ENCODE data around the gene GAS2L2. TPM values are rescaled to one million over a fixed set of nuclear protein-coding genes. Genes with fewer than 3 reads are reported as not detected.

The GAS2L2 gene
- total RNA-seq, 1 donor from 2014 or later = not detected

DNA sequence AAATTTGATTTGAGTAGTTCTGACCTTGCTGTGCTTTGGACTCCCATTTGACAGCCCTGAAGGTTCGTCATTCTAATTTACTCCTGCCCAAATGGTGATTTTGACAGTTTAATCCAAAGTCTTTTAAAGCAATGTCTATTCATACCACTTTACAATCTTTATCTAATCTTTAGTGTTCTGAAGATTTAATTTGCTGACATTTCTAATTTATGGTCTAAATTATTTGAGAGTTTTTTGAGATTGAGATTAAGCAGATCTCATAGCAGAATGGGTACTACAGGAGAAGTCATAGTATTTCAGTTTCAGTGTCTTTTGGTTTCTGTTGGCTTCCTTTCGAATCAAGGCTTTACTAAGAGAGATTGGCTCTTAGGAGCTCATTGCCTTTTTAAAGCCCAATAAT lies 54.2 kb downstream of the GAS2L2 start:
- DNase-seq (ENCODE audit: low read depth, low spot score) = no peak

DNA sequence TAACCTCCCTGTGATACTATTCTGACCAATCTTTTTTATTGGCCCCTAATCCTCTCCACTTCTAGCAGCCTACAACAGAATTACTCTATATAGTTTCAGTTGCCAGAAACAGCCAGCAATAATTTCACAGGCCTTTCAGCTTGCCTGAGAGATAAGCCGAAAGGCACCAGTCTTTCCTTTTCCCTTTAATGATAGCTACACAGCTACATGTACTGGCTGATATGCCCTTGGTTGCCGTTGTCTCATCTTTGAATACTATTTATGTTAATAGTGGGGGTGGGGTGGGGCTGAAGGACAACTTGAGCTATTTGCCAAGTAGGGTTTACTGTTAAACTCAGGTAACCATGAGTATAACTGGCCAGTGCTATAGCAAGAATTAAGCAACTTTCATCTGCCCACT lies 57.4 kb downstream of the GAS2L2 start:
- DNase-seq (ENCODE audit: low read depth, low spot score) = no peak

DNA sequence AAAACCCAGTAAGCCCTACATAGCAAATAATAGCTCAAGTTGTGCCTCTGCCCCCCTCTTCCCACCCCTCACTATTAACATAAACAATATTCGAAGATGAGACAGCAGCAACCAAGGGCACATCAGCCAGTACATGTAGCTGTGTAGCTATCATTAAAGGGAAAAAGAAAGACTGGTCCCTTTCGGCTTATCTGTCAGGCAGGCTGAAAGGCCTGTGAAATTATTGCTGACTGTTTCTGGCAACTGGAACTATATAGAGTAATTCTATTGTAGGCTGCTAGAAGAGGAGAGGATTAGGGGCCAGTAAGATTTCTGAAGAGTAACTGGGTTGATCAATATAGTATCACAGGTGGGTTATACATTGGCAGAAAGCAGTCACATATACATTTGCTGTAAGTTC lies 58.1 kb downstream of the GAS2L2 start:
- no peak for DNase-seq (ENCODE audit: low read depth, low spot score)

Other genes starting within 250 kb of the GAS2L2 start
- 0.04 and 0.07 TPM in 2 replicates for gene SLFN12L, start 215.6 kb downstream of the GAS2L2 start, total RNA-seq
- not detected in 2 replicates for gene SLFN14, start 192.4 kb downstream of the GAS2L2 start, total RNA-seq
- gene PEX12, start 174.7 kb downstream of the GAS2L2 start, total RNA-seq = 2.4 and 3.1 TPM in 2 replicates
- gene AP2B1, start 165.9 kb downstream of the GAS2L2 start, total RNA-seq = 102 TPM in 2 replicates
- gene RASL10B, start 21.6 kb downstream of the GAS2L2 start, total RNA-seq = 0.20 and 0.49 TPM in 2 replicates
- not detected in 2 replicates for gene C17orf50, start 7.6 kb upstream of the GAS2L2 start, total RNA-seq
- 4.3 and 7.2 TPM in 2 replicates for gene MMP28, start 42.4 kb upstream of the GAS2L2 start, total RNA-seq
- 97.9 and 135 TPM in 2 replicates for gene TAF15, start 56.2 kb upstream of the GAS2L2 start, total RNA-seq
- not detected in 2 replicates for gene HEATR9, start 115.7 kb upstream of the GAS2L2 start, total RNA-seq
- 0.13 TPM in 1 of 2 replicates, not detected in the other for gene CCL5, start 127.1 kb upstream of the GAS2L2 start, total RNA-seq
- 0.26 and 0.35 TPM in 2 replicates for gene RDM1, start 177.5 kb upstream of the GAS2L2 start, total RNA-seq
- gene LYZL6, start 190.5 kb upstream of the GAS2L2 start, total RNA-seq = not detected in 2 replicates
- 0.46 and 0.85 TPM in 2 replicates for gene CCL16, start 228.3 kb upstream of the GAS2L2 start, total RNA-seq
- gene CCL14, start 233.5 kb upstream of the GAS2L2 start, total RNA-seq = 18.8 and 21.8 TPM in 2 replicates
- gene CCL15, start 248.3 kb upstream of the GAS2L2 start, total RNA-seq = not detected in 2 replicates